ENCODE data around the gene DLX4.
A peak's percentile ranks its signal among the peaks of the same experiment; 100 is the strongest.

Gene DLX4

DNA sequence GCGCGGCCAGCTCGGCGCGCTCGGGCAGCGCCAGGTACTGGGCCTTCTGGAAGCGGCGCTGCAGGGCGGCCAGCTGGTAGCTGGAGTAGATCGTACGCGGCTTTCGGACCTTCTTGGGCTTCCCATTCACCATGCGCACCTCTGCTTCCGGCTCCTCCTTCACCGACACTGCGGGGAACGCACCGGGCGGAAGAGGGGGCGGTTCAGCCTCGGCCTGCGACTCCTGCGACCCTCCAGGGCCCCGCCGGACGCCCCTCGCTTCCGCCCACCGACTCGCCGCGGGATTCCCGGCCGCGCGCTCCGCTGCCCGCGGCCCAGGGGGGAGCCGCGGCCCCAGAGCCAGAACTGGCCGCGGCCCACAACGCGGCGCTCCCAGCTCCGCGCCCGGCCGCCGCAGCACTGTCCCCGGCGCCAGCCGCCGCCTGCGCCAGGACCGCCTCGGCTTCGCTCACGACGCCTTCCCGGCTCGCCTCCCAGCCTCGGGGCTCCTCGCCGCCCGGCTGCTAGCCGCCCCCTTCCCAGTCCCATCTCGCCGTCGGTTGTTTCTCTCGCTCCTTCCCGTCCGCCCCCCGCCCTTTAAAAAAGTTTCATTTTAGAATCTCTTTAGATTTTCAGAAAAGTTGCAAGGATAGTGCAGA is 24.6 kb downstream of the DLX4 start:
- no peak for DNase-seq (ENCODE audit: extremely low read depth, low read depth)
- peak overlapping the region; percentile 7; the same call in 1 of the 2 replicates for H3K4me3 ChIP-seq (replicated peaks; ENCODE audit: low read depth, low read length)
- TF ChIP-seq, protein P1, sequence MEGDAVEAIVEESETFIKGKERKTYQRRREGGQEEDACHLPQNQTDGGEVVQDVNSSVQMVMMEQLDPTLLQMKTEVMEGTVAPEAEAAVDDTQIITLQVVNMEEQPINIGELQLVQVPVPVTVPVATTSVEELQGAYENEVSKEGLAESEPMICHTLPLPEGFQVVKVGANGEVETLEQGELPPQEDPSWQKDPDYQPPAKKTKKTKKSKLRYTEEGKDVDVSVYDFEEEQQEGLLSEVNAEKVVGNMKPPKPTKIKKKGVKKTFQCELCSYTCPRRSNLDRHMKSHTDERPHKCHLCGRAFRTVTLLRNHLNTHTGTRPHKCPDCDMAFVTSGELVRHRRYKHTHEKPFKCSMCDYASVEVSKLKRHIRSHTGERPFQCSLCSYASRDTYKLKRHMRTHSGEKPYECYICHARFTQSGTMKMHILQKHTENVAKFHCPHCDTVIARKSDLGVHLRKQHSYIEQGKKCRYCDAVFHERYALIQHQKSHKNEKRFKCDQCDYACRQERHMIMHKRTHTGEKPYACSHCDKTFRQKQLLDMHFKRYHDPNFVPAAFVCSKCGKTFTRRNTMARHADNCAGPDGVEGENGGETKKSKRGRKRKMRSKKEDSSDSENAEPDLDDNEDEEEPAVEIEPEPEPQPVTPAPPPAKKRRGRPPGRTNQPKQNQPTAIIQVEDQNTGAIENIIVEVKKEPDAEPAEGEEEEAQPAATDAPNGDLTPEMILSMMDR (IDR thresholded peaks at IDR 0.05; ENCODE audit: low read depth, low read length, missing control alignments), result no peak

DNA sequence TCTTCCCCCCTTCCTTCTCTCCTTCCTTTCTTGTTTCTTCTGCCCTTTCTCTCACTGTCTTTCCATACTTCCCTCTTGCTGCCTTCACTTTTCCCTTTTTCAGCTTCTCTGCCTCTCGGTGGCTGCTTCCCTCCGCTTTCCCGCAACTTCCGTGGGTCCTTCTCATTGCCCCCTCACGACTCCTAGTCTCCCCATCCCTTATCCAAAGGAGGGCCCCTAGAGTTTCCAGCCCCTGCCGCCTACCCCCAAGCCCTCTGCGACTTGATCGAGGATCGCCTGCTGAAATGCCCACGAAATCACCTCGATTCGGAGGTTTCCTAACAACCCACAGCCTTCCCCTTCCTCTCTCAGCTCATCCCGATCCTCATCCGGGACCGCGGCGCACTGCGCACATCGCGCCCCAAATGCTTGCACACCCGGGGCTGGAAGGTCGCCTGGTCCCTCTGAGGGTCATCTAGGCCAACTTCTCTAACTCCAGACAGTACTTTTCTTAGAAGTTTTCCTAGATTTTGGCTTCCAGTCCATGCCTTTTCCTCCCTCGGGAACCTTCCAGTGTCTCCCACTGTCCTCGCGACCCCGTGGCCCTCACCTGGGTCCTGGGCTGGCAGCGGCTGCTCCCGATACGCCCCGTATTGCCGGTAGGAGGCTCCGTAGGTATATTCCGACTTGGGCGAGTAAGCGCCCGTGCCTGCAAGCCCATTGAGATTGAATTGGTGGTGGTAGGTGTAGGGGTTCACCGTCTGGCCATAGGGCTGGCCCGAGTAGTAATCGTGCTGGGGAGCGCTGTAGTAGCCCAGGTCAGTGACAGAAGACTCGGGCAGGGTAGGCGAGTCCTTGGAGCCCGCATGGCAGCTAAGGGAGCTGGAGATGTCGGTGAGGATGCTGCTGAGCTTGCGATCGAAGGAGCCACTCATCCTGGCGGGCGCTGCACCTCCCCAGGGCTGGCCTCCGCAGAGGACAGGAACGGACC is 25.4 kb downstream of the DLX4 start:
- TF ChIP-seq, protein P1 (IDR thresholded peaks at IDR 0.05; ENCODE audit: low read depth, low read length, missing control alignments), result no peak
- peak overlapping the region; percentile 7; the same call in 1 of the 2 replicates for H3K4me3 ChIP-seq (replicated peaks; ENCODE audit: low read depth, low read length)
- no peak for DNase-seq (ENCODE audit: extremely low read depth, low read depth)

DNA sequence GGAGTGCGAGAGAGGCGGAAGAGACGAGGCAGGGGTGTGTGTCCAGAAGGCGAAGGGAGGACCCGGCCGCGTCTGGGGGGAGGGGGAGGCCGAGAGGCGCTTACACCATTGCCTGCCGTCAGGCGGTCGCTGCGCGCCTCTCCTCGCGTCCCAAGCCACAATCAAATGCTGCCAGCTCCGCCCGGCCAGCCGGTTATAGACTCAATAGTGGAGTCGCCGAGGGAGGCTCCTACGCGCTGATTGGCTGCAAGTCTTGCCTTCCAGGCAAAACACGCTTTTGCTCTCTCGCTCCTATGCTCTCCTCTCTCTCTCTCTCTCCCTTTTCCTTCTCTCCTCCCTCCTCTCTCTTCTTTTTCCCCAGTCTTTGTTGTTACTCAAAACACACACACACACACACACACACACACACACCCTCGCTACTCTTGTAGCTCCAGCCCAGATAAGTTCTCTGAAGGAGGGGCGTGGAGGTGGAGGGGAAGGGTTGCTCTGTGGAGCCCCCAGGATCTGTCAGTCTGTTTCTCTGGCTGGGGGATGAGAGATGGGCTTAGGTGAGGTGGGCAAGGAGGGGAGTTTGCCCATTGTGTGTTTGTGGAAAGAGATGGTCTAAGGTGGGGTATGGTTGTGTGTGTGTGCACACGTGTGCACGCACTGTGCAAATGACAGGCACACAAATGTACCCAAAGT is 26.2 kb downstream of the DLX4 start, which contains the start of gene DLX3:
Gene DLX3, minus strand, starts transcription at position 170 of the 684 bp plus-strand sequence. CDS start 226 bp downstream, outside the sequence.
- no peak within 1 kb of the TSS for H3K4me3 ChIP-seq (replicated peaks; ENCODE audit: low read depth, low read length)
- no peak for DNase-seq (ENCODE audit: extremely low read depth, low read depth)
- TF ChIP-seq, protein P1 (IDR thresholded peaks at IDR 0.05; ENCODE audit: low read depth, low read length, missing control alignments), result no peak

DNA sequence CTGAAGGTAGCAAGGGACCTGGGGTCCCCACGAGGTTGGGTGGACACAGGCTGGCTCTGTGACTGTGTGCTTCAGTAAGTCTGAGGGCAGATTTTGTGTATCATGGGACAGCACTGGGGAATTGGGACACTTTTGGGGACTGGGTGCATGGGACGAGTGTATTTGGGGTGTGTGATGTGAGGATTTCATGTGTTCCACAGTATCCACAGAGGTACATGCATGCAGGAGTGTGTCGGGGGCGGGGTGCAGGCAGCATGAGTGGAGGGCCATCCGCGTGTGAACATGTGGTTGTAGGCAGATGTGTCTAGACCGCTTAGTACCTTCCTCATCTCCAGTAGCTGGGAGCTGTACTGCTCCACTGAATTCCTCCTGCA is 27.1 kb downstream of the DLX4 start:
- DNase-seq (ENCODE audit: extremely low read depth, low read depth), result no peak
- TF ChIP-seq, protein P1 (IDR thresholded peaks at IDR 0.05; ENCODE audit: low read depth, low read length, missing control alignments), result no peak
- H3K4me3 ChIP-seq (replicated peaks; ENCODE audit: low read depth, low read length), result no peak overlapping the region

DNA sequence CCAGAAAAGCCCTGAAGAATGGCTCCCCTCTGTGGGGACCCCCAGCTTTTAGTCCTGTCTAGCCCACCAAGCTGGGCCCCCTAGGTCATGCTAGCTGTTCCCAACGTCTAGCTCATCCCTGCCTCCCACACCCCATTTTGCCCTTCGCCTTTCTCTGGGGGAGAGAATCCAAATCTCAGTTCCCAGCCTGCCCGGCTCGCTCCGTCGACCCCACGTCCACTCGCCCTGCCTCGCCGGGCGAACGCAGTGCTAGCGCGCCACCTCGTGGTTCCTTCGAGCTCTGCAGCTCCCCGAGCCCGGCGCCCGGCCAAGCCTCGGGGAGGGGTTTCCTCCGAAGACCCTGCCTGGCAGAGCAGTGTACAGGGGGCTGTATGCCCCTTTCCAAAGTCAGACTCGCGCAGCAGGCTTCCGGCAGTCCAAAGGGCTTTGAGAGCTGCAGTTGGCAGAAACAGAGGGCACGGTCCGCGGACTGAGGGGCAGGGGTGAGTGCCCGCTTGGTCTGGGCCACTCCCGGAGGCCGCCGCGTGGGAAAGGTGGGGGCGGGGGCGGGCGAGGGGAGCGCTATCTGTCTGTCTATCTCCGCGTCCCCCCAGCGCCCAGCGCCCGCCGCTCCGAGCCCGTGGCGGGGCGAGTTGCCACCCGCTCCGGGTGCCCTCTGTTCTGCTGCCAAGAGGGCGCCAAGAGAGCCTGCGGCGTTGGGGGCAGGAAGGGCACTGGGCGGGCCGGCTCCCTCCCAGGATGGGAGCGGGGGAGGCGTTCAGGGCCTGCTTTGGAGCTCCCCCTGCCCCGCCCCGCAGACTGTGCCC is 27.7 kb downstream of the DLX4 start:
- TF ChIP-seq, protein P1 (IDR thresholded peaks at IDR 0.05; ENCODE audit: low read depth, low read length, missing control alignments), result peak; percentile 94
- H3K4me3 ChIP-seq (replicated peaks; ENCODE audit: low read depth, low read length), result peak overlapping the region; percentile 23; the same call in 1 of the 2 replicates
- DNase-seq (ENCODE audit: extremely low read depth, low read depth), result no peak

DNA sequence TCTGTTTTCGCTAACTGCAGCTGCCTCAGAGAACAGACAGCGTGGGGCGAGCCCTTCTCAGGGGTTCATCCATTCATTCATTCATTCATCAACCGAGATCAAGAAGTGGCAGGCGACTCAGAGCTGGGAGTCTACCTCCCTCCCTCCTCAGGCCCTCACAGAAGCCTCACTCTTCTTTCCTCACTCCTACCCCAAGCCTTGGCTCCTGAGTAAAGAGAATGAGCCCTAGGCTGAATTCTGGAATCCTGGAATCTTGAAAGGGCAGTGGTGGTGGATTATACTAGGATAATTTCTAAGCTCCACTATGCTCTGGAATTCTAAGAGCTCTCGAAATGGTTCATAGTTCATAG is 28.3 kb downstream of the DLX4 start:
- no peak overlapping the region for H3K4me3 ChIP-seq (replicated peaks; ENCODE audit: low read depth, low read length)
- DNase-seq (ENCODE audit: extremely low read depth, low read depth), result no peak
- TF ChIP-seq, protein P1 (IDR thresholded peaks at IDR 0.05; ENCODE audit: low read depth, low read length, missing control alignments), result no peak
